AG04449 (cell line): Measurements from ENCODE around the gene GYG2.

ENCODE experiments used
- CTCF ChIA-PET: fragments of 350-600 bp; formaldehyde crosslinking; extraction: SDS; loops from one replicate; lab custom pipeline; 2021; ENCODE audit warnings: antibody characterized with exemption; lab: Yijun Ruan, JAX
- POLR2A ChIA-PET: fragments of 400-600, 350-600 bp; formaldehyde crosslinking; extraction: SDS; loops from one replicate; lab custom pipeline; 2020; ENCODE audit warnings: antibody characterized with exemption, inconsistent platforms; lab: Yijun Ruan, JAX
- DNase-seq: peaks from one replicate; pipeline ENCODE4 v3.0.0-alpha.2; 2010; ENCODE audit warnings: low read depth, low spot score
- H3K4me3 ChIP-seq: 2 replicates; pipeline ENCODE4 v1.5.1; 2011; ENCODE audit warnings: low read depth, mild to moderate bottlenecking, control low read depth, low read length
- CTCF ChIP-seq: IDR thresholded peaks from one replicate; pipeline ENCODE4 v1.5.1; 2011; ENCODE audit warnings: mild to moderate bottlenecking, moderate library complexity, low read length, control low read depth, inconsistent platforms; ENCODE audit not compliant: insufficient read depth; ENCODE audit errors: missing control alignments

Gene GYG2

GRCh38 chrX:2848871-2849301 lies 20.2 kb downstream of the GYG2 start:
- no peak overlapping the region for H3K4me3 ChIP-seq
- TF ChIP-seq CTCF, result no peak
- CTCF ChIA-PET, result interaction anchor here (0.9 kb wide), 1 partner anchor 23 kb away, joined by 3 read pairs; no protein-coding TSS in a partner anchor
- DNase-seq, result peak; percentile 16
- POLR2A ChIA-PET, result no interaction called here

GRCh38 chrX:2854918-2855317 lies 26.2 kb downstream of the GYG2 start:
- ChIA-PET CTCF (no interaction called here), POLR2A (no interaction called here)
- no peak for DNase-seq
- no peak for TF ChIP-seq CTCF
- H3K4me3 ChIP-seq, result no peak overlapping the region

- ChIA-PET CTCF (no interaction called here), POLR2A (no interaction called here)
- no peak for TF ChIP-seq CTCF
- DNase-seq, result no peak
- no peak overlapping the region for H3K4me3 ChIP-seq
These were observed 27.0 kb downstream of the GYG2 start for GRCh38 chrX:2855761-2856160.

- no peak overlapping the region for H3K4me3 ChIP-seq
- ChIA-PET POLR2A (no interaction called here), CTCF (no interaction called here)
- no peak for DNase-seq
- no peak for TF ChIP-seq CTCF
These were observed 28.8 kb downstream of the GYG2 start for GRCh38 chrX:2857566-2857965.

GRCh38 chrX:2859197-2859797 lies 30.6 kb downstream of the GYG2 start:
- TF ChIP-seq CTCF, result no peak
- no peak overlapping the region for H3K4me3 ChIP-seq
- no peak for DNase-seq
- CTCF ChIA-PET, result no interaction called here
- POLR2A ChIA-PET, result no interaction called here

- no peak overlapping the region for H3K4me3 ChIP-seq
- CTCF ChIA-PET, result interaction anchor here (1.4 kb wide), 1 partner anchor 11 kb away, joined by 3 read pairs; no protein-coding TSS in a partner anchor
- POLR2A ChIA-PET, result no interaction called here
- no peak for TF ChIP-seq CTCF
- no peak for DNase-seq
These were observed 33.7 kb downstream of the GYG2 start for GRCh38 chrX:2862404-2862803.
